K562 (cell line): ENCODE measurements around the gene LPAR6.

ENCODE experiments used
- ARNT ChIP-seq, 2 experiments: fragments of 450-650 bp; IDR thresholded peaks; 2 replicates each; pipeline ENCODE4 v1.6.1; 2016; ENCODE audit warnings: mild to moderate bottlenecking in 1 of 2
- EGR1 ChIP-seq: fragments of 450-650 bp; conservative IDR thresholded peaks from 2 replicates; pipeline ENCODE4 v1.6.1; 2017; ENCODE audit warnings: mild to moderate bottlenecking
- HNRNPL ChIP-seq: fragments of 200-400 bp; formaldehyde crosslinking; IDR thresholded peaks from 2 replicates; pipeline ENCODE4 v1.6.1; 2017; ENCODE audit warnings: low read depth, mild to moderate bottlenecking, low read length
- JUNB ChIP-seq: fragments of 450-650 bp; formaldehyde crosslinking; conservative IDR thresholded peaks from 2 replicates; pipeline ENCODE4 v1.4.0; 2020; ENCODE audit warnings: mild to moderate bottlenecking
- NFATC3 ChIP-seq: fragments of 450-650 bp; IDR thresholded peaks from 2 replicates; pipeline ENCODE4 v1.6.1; 2017; ENCODE audit warnings: mild to moderate bottlenecking
- NR1H2 ChIP-seq: sonication (generic); formaldehyde crosslinking; IDR thresholded peaks from 2 replicates; pipeline ENCODE4 v1.4.0; 2020; ENCODE audit warnings: mild to moderate bottlenecking, missing genetic modification reagents
- NRF1 ChIP-seq, 2 experiments: fragments of 450-650 bp; IDR thresholded peaks in 1 of 2; conservative IDR thresholded peaks in 1 of 2; 2 replicates each; pipeline ENCODE4 v1.6.1; 2014; ENCODE audit warnings: mild to moderate bottlenecking in 2 of 2
- SP2 ChIP-seq: IDR thresholded peaks from 2 replicates; pipeline ENCODE4 v1.6.1; 2011; ENCODE audit warnings: mild to moderate bottlenecking, low read depth, low read length, moderate library complexity; ENCODE audit not compliant: poor library complexity, severe bottlenecking; ENCODE audit errors: extremely low read depth
- TAF15 ChIP-seq: fragments of 200-400 bp; formaldehyde crosslinking; IDR thresholded peaks from 2 replicates; pipeline ENCODE4 v1.6.1; 2017; ENCODE audit warnings: mild to moderate bottlenecking, low read depth, low read length, moderate library complexity
- TCF7 ChIP-seq: sonication (generic); IDR thresholded peaks from 2 replicates; pipeline ENCODE4 v1.6.1; 2016; ENCODE audit warnings: antibody characterized with exemption, borderline replicate concordance
- ZNF263 ChIP-seq: sonication (generic); formaldehyde crosslinking; IDR thresholded peaks from 2 replicates; pipeline ENCODE4 v1.8.0; 2022; ENCODE audit warnings: mild to moderate bottlenecking, missing genetic modification reagents, borderline replicate concordance
- TF ChIP-seq, protein P1 (sequence below): fragments of 250-450 bp; sonication (Bioruptor Pico); IDR thresholded peaks from 2 replicates; pipeline ENCODE4 v1.8.0; 2021; ENCODE audit warnings: borderline replicate concordance, mild to moderate bottlenecking, moderate library complexity; ENCODE audit not compliant: poor library complexity, severe bottlenecking
- TF ChIP-seq, protein P2 (sequence below), 3 experiments: IDR thresholded peaks in 2 of 3; conservative IDR thresholded peaks in 1 of 3; 2 replicates each; pipeline ENCODE4 v1.5.1; 2011 to 2012; ENCODE audit warnings: low read length in 3 of 3, mild to moderate bottlenecking in 3 of 3, control low read depth in 2 of 3, improper control_type of control experiment in 1 of 3, inconsistent platforms in 1 of 3, low read depth in 1 of 3, mixed read lengths in 1 of 3, moderate library complexity in 1 of 3; ENCODE audit not compliant: insufficient read depth in 2 of 3

DNA sequence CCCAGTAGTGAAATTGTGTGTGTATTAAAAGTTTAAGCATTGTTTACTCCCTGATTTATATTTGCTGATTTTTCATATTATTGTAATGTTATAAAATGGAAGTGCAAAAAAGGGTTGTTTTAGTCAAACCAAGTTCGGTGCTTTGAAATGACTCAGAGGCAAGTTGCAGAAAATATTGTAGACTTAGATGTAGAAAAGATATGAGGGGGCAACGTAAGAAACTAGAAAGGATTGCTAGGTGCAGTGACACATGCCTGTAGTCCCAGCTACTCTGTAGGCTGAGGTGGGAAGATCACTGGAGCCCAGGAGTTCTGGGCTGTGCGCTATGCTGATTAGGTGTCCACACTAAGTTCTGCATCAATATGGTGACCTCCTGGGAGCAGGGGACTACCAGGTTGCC is 16.1 kb upstream of the LPAR6 start:
- no peak for TF ChIP-seq NFATC3
- no peak for TF ChIP-seq HNRNPL
- no peak for TF ChIP-seq EGR1
- no peak for TF ChIP-seq SP2
- TF ChIP-seq JUNB (CRISPR knock-in tag), result no peak
- no peak for TF ChIP-seq NRF1 (conservative IDR thresholded peaks at IDR 0.05 in 1 of 2, IDR thresholded peaks at IDR 0.05 in 1 of 2)
- no peak for TF ChIP-seq TAF15
- no peak for TF ChIP-seq NR1H2 (CRISPR knock-in tag)
- TF ChIP-seq ARNT (IDR thresholded peaks at IDR 0.05), result no peak
- TF ChIP-seq ZNF263 (CRISPR knock-in tag), result no peak
- TF ChIP-seq, protein P1, sequence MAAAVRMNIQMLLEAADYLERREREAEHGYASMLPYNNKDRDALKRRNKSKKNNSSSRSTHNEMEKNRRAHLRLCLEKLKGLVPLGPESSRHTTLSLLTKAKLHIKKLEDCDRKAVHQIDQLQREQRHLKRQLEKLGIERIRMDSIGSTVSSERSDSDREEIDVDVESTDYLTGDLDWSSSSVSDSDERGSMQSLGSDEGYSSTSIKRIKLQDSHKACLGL (CRISPR knock-in tag), result no peak
- TF ChIP-seq, protein P2, sequence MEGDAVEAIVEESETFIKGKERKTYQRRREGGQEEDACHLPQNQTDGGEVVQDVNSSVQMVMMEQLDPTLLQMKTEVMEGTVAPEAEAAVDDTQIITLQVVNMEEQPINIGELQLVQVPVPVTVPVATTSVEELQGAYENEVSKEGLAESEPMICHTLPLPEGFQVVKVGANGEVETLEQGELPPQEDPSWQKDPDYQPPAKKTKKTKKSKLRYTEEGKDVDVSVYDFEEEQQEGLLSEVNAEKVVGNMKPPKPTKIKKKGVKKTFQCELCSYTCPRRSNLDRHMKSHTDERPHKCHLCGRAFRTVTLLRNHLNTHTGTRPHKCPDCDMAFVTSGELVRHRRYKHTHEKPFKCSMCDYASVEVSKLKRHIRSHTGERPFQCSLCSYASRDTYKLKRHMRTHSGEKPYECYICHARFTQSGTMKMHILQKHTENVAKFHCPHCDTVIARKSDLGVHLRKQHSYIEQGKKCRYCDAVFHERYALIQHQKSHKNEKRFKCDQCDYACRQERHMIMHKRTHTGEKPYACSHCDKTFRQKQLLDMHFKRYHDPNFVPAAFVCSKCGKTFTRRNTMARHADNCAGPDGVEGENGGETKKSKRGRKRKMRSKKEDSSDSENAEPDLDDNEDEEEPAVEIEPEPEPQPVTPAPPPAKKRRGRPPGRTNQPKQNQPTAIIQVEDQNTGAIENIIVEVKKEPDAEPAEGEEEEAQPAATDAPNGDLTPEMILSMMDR (IDR thresholded peaks at IDR 0.05 in 2 of 3, conservative IDR thresholded peaks at IDR 0.05 in 1 of 3; ENCODE audit: insufficient read depth in 2 of 3, low read depth in 1 of 3, low read length in 3 of 3), result no peak
- no peak for TF ChIP-seq TCF7
